Tongue (tissue), 2 donors: Measurements from ENCODE around the gene TSPAN8. TPM values are rescaled to one million over a fixed set of nuclear protein-coding genes. Genes with fewer than 3 reads are reported as not detected.
A peak's percentile ranks its signal among the peaks of the same experiment; 100 is the strongest.
"Not testable (repeated sequence)": the region's sequence is repeated elsewhere in the genome, so short reads cannot be mapped to it uniquely, and the experiment has no call there.

Experiments used
- DNase-seq: peaks from one replicate; pipeline ENCODE4 v3.0.0-alpha.2; 2015
- total RNA-seq: library from RNA; depleted of rRNA; stranded (reverse); fragments of >200 nt; gene quantifications from one replicate; pipeline ENCODE4 v1.2.3, GENCODE V29; 2014

TSPAN8 gene
- total RNA-seq, result 0.51 TPM

- peak; percentile 34 for DNase-seq
Measured at GRCh38 chr12:71157601-71158233, at the start of gene TSPAN8. TSPAN8 (minus strand) TSS chr12:71157999; CDS start chr12:71157678, 321 bp downstream.

GRCh38 chr12:71201136-71201679, 43.4 kb upstream of the TSPAN8 start:
- DNase-seq, result no peak

GRCh38 chr12:71200706-71201105, 42.9 kb upstream of the TSPAN8 start:
- DNase-seq, result no peak

DNA sequence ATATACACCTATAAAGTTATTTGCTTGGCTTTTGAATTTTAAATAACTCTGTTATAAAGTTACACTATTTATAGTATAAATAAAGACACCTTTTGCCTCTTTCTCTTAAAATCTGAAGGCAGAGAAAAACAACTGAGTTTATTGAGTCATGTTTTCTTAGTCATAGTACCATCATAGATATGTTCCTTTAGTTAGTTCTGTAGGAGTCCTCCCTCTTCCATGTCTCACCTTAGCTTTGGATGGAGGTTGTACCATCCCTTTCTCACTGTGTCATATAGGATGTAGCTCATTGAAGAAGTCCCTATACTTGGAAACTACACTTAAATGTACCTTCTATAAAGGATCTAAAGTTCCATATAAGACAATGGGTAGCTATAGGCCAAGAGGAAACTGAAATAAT, 39.7 kb upstream of the TSPAN8 start:
- DNase-seq, result no peak

- DNase-seq, result peak; percentile 46
Measured at GRCh38 chr12:71195338-71195896, 37.6 kb upstream of the TSPAN8 start.

DNA sequence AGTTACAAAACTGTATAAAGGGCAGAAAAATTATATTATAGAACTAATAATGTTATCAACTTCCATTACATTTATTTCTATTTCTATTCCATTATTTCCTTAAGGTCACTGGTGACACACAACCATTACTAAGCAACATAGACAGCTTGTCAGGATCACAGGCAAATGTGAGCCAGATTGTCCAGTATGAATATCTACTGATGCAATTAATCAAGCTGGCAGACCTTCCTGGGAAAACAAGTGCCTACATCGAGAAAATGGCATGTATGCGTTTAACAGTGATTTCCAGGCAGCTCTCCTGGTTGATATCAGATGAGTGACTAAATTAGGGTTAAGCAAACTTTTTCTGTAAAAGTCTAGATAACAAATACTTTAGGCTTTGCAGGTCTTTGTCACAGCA, 36.9 kb upstream of the TSPAN8 start:
- DNase-seq, result no peak

- DNase-seq, result no peak
Measured at GRCh38 chr12:71193041-71193440, 35.2 kb upstream of the TSPAN8 start.

- DNase-seq, result no peak
Measured at GRCh38 chr12:71191509-71192196, 33.9 kb upstream of the TSPAN8 start.

GRCh38 chr12:71190822-71191221, 33.0 kb upstream of the TSPAN8 start:
- no peak for DNase-seq

DNA sequence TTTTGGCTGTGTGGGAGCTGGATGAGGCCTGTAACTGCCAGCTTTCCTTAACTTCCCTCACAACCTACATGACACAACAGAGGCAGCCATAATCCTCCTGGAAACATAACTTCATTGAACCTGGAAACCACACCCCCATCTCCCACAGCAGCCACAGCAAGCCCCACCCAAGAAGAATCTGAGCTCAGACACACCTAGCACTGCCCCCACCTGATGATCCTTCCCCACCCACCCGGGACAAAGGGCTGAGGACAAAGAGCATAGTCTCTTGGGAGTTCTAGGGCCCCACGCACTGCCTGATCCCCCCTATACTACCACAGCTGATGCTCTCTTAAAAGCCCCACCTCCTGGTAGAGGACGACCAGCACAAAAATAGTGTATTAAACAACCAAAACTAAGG, 29.6 kb upstream of the TSPAN8 start:
- no peak for DNase-seq

DNA sequence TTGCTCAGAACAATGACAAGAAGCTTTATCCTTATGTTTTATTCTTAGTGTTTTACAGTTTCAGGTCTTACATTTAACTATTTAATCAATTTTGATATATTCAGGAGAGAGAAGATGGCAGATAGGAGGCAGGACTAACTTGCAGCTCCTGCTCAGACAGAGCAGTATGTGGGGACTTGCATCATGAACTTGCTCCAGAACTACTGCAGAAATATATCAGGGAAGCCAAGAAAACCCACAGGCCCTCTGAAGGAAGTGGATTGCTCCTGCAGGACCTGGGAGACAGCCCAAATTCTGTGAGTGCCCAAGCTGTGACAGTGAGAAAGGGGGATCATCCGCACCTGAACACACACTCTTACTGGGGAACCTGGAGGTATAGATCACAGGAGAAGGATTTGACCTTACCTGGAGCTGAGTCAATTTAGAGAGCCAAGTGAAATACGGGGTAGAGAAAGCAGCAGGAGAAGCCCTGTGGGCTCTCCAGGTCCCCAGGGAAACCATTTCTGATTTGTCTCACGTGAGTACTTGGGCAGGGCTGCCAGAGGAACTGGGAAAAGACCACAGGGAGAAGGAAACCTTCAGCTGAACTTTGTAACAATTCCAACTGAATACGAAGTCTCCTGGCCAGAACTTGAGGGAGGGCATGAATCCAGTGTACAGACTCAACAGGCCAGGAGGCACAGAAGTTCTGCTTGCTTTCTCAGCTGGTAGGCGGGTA, 28.9 kb upstream of the TSPAN8 start:
- DNase-seq, result no peak

GRCh38 chr12:71183846-71184245, 26.0 kb upstream of the TSPAN8 start:
- no peak for DNase-seq

- no peak for DNase-seq
Measured at GRCh38 chr12:71183018-71183417, 25.2 kb upstream of the TSPAN8 start.

GRCh38 chr12:71178162-71178561, 20.4 kb upstream of the TSPAN8 start:
- no peak for DNase-seq

GRCh38 chr12:71174825-71175224, 17.0 kb upstream of the TSPAN8 start:
- no peak for DNase-seq

GRCh38 chr12:71174146-71174545, 16.3 kb upstream of the TSPAN8 start:
- DNase-seq, result no peak

GRCh38 chr12:71170456-71170855, 12.7 kb upstream of the TSPAN8 start:
- no peak for DNase-seq

- no peak for DNase-seq
Measured at GRCh38 chr12:71169286-71169685, 11.5 kb upstream of the TSPAN8 start.

DNA sequence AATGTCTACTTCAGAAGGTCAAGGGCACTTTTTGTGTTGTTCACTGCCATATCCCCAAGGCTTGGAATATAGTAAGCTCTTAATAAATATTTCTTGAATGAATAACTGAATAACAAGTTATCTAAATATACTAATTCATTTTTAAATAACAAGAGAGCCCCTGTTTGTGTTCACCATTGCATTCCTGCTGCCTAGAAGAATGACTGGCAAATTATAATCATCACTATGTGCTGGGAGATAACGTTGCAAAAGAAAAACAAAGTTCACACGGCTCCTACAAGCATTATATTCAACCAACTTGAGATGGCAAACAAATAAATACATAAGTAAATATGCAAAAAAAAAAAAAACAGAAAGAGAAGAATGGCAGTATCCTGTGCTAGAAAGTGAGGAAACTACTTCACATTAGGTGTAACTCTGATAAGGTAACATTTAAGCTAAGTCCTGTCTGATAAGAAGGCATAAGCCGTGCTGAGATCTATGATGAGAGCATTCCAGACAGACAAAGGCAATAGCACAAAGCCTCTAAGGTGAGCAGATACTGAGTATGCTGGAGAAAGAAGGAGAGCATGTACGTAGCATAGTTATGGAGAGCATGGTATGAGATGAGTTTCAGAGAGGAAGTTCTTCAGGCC, 9.2 kb upstream of the TSPAN8 start:
- no peak for DNase-seq

DNA sequence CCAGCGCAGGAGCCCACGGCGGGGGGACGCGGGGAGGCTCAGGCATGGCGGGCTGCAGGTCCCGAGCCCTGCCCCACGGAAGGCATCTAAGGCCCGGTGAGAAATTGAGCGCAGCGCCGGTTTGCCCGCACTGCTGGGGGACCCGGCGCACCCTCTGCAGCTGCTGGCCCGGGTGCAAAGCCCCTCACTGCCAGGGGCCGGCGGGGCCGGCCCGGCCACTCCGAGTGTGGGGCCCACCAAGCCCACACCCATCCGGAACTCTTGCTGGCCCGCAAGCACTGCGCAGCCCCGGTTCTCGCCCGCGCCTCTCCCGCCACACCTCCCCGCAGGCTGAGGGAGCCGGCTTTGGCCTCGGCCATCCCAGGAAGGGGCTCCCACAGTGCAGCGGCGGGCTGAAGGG, 8.5 kb upstream of the TSPAN8 start:
- no peak for DNase-seq

- not testable (repeated sequence) for DNase-seq
Measured at GRCh38 chr12:71165780-71166179, 8.0 kb upstream of the TSPAN8 start.

GRCh38 chr12:71164568-71165197, 6.9 kb upstream of the TSPAN8 start:
- peak; percentile 81 for DNase-seq
